Activated CD4-positive, alpha-beta T cell treated with anti-CD3 and anti-CD28 coated beads, Interleukin-2, Interleukin-6, amounts not matched to agents 100 ng/mL and 50 ng/mL, durations not matched to agents 16 hours and 8 hours (primary cell): Measurements from ENCODE around the gene MEST.
"Not testable (repeated sequence)": the region's sequence is repeated elsewhere in the genome, so short reads cannot be mapped to it uniquely, and the experiment has no call there.

ENCODE experiments used
- DNase-seq: peaks from one replicate; pipeline ENCODE4 v3.0.0-alpha.2; 2020

Gene MEST, protein sequence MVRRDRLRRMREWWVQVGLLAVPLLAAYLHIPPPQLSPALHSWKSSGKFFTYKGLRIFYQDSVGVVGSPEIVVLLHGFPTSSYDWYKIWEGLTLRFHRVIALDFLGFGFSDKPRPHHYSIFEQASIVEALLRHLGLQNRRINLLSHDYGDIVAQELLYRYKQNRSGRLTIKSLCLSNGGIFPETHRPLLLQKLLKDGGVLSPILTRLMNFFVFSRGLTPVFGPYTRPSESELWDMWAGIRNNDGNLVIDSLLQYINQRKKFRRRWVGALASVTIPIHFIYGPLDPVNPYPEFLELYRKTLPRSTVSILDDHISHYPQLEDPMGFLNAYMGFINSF

DNA sequence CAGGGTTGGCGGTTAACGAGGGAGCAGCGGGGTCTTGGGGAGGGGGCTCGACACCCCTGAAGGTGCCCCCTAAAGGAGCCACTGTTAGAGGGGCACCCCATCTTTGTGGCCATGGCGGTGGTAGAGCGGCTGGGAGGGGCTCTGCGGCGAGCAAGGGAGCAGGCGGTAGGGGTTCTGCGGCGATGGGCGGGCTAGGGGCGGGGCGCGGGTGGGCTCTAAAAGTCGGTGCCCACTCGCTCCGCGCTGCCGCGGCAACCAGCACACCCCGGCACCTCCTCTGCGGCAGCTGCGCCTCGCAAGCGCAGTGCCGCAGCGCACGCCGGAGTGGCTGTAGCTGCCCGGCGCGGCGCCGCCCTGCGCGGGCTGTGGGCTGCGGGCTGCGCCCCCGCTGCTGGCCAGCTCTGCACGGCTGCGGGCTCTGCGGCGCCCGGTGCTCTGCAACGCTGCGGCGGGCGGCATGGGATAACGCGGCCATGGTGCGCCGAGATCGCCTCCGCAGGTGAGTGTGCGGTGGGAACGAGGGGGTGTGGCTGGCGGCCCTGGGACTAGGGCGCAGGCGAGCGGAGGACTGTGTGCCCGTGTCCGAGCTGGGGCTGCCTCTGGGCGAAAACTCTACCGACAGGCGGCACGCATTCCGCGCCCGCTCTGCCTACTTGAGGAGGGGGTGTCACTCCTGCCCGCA, at the start of gene MEST:
Gene MEST, plus strand, starts transcription at position 245 of the 682 bp plus-strand sequence. Its CDS starts 229 bp downstream, at position 474.
- DNase-seq, result no peak

DNA sequence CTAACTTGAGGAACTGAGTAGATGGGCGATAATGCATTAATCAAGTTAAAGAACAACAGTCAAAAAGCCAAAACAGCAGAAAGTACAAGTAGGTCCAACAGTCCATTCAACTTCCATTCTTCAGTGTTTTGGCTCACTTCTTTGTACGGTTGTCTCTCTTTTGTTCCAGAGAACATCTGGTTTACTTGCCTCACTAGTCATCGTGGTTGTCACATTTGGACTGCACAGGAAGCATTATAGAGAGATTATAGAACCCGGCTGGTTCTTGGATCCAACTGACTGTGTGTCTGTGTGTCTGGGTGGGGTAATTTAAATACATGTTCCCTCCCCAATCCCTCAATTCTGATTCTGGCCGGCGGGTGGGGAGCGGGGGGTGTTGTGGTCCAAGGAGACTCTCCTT, 49.3 kb upstream of the MEST start:
- DNase-seq, result no peak

DNA sequence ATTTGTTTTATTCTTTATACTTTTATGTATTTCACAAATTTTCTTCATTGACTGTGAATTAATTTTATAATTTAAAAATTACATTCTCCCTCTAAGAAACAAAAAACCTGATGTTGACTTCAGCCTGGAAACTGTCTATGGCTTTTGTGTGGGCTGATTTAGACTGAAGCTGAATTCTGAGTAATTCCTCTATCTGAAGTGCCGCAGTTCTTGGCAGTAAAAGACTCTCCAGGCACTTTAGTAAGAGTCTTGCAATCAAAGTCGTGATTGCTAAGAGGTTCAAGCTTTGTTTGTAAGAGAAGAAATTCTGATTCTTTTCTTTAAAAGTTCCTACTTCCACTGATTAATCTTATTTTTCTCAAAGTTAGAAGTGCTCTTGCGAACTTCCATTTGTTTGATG, 47.7 kb upstream of the MEST start:
- DNase-seq, result no peak

DNA sequence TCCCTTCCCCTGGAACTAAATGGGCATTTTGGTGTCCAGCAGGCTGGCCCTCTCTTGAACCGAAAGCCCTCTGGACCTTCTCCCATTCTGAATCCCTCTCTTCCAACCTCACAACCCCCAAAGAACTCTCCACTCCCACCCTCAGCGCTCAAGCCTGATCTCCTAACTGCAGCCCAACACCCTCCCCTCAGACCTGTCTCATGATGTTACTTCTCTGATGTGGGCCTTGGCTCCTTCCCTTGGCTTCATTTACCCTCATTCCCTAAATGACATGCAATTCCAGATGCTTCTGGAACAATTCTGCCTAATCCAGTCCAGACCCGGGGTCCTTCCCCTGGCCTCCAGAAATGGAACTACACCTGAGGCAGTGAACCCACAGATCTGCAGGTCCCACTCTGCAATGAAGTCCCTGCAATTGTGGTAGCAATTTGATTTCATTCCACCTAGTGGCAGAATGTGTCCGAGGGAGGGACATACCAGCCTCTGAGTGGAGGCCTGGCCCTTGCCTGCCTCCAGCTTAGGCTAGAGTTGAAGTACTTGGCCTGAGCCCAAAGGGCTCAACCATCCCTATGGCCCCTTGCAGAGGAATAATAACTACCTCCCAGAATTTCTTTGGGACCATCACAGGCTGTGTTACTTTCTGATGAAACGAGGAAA, 47.0 kb upstream of the MEST start:
- DNase-seq, result no peak

DNA sequence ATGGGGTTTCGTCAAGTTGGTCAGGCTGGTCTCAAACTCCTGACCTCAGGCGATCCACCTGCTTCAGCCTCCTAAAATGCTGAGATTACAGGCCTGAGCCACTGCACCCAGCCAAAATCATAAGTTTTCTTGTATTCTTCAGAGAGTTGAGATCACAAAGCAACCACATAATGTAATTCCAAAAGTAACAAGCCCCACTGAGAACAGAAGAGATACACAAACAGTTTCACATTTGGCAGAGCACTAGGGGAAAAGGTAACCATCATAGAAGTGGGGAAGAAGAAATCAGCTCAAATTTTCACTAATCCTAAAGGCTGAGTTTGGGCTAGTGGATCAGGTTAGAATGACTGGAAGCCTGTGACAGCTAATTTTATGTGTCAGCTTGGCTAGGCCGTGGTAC, 45.6 kb upstream of the MEST start:
- DNase-seq, result peak; percentile 54

DNA sequence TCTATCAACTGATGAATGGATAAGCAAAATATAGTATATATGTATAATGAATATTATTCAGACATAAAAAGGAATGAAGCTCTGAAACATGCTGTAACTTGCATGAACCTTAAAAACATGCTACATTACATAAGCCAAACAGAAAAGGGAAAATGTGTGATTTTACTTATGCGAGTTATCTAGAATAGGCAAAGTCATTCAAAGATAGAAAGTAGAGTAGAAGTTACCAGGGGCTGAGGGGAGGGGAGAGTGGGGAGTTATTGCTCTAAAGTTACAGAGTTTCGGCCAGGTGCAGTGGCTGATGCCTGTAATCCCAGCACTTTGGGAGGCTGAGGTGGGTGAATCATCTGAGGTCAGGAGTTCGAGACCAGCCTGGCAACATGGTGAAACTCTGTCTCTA, 40.5 kb upstream of the MEST start:
- not testable (repeated sequence) for DNase-seq

DNA sequence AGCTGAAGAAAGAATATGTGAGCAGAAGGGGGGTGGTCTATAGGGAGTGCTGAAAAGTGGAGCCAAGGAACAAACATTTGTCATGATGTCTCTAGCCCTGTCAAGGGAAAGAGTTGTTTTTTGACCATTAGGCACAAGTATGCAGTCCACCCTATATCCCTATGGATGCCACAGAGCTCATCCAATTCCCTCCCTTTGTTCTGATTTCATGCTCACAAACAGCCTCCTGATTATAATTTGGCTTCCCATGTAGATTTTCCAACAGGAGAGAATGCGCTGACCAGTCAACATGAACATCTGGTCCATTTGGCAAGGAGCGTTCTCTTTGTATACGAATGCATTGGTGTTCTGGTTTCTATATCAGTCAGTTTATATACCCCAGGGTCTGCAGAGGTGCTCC, 38.9 kb upstream of the MEST start:
- no peak for DNase-seq

DNA sequence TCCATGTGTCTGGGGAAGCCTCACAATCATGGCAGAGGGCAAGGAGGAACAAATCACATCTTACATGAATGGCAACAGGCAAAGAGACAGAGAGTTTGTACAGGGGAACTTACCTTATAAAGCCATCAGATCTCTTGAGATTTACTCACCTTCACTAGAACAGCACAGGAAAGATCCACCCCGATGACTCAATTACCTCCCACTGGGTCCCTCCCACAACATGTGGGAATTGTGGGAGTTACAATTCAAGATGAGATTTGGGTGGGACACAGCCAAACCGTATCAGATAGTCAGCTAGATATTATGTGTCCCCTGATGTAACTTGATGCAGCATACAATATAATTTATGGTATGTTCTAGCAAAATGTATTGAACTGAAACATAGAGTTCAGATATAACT, 36.9 kb upstream of the MEST start:
- DNase-seq, result no peak

DNA sequence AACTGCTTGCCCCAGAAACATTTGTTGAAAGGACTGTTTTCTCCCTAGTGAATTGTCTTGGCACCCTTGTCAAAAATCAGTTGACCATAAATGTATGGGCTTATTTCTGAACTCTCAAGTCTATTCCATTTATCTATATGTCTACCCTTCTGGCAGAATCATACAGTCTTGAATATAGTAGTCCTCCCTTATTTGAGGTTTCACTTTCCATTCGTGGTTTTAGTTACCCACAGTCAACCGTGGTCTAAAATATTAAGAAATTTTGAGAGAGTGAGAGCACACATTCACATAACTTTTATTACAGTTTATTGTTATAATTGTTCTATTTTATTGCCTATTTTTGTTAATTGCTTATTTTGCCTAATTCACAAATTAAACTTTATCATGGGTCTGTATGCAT, 33.6 kb upstream of the MEST start:
- DNase-seq, result peak; percentile 14

DNA sequence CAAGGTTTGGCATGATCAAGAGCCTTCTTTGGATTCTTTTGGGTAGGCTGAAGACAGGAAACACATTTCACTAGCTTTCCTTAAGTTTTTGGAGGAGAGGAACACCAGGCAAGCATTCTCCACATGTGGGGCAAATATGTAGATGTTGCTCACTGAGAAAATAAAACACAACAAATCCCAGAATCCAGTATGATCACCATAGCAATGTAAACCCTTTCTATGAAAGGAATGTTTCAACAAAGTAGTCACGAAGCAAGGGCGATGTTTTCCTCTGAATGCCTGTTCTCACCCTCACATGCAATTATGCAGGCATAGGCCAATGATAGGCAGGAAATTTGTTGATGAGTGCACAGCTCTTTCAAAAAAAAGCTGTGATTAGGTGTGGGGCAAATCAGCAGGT, 30.6 kb upstream of the MEST start:
- DNase-seq, result no peak

DNA sequence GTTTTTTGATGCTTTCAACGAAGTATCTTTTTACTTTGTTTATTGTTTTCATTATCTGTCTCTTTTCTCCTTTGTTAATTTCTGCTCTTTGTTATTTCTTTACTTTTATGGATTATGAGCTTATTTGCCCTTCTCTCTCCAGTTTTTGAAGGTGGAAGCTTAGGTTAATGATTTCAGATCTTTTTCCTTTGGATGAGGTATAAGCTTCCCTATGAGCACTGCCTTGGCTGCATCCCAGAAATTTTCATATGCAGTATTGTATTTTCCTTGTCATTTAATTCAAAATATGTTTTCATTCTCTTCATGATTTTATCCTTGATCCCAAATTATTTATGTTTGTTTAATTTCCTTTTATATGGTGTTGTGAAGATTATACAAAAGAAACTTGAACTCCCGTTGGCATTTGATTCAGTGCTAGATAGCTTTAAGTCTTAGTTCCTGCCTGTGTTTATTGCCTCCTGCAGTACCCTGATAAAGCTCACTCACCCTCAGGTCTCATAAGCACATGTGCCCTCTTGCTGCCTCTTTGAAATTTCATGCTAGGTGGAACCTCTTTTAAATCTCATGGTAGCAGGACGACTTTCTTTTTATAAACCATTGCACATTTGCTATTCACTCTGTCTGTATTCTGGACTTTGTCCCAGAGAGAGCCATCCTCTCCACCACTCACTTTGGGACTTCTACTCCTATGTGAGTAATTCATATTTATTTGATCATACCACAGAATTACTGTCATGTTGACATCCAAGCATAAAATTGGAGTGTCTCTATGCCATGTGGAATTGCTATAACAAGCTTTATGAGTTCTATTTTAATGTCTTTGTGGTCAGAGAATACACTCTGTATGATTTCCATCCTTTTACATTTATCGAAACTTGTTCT, 28.1 kb upstream of the MEST start:
- no peak for DNase-seq

DNA sequence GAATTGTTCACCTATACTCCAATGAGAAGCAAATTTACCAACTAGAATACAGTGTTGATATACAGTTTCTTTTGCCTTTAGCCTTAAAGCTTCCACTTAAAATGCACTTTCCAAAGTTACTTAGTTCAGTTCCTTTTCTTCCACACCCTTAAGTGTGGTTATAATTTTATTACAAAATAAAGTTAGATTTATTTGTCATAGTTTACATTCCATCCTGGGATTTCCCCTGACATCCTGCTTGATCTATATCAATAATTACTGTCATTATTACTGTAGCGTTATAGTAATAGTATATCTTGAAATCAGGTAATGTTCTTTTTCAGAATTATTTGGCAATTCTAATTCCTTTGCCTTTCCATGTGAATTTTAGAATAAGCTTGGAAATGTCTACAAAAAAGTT, 23.3 kb upstream of the MEST start:
- DNase-seq, result no peak

DNA sequence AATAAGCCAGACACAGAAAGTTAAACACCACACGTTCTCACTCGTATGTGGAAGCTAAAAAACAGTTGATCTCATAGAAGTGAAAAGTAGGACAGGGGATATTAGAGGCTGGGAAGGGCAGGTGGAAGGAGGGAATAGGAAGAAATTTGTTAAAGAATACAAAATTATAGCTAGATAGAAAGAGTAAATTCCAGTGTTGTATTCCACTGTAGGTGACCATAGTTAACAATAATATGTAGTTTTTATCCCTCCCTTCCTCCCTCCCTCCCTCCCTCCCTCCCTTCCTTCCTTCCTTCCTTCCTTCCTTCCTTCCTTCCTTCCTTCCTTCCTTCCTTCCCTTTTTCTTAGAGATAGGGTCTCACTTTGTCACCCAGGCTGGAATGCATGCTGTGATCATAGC, 19.9 kb upstream of the MEST start:
- no peak for DNase-seq

DNA sequence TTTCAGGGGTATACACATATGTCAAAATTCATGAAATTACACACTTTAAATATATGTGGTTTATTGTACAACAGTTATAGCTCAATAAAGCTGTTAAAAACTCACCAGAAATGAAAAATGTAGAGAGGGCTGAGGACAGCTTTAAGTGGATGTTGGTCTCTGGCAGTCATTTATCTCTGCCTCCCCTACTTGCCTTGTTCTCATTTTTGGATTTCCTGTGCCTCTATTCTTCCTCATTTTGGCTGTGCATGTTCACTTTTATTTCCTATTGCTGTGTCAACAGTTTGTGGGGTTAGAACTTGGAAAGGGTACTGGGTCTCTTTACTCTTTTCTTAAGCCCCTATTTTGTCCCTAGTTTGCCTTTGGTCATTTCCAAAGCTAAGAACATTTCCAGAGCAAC, 18.6 kb upstream of the MEST start:
- no peak for DNase-seq

DNA sequence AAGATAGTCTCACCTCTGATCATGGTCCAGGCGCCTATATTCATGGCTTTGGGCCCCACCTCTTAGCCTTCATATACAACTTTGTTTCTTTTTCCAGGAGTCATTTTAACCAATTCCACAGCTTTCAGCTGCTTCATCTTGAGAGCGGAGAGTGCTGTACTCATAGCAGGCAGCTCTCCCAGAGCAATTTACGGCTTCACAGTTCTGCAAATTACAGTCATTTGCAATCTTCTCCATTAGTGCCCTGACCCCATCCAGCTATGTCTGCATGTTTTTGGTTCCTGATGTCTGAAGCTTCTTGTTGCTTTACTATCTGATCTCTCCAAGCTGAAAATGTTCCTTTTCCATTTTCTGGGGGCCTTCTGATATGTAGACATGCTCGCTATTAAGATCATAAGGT, 18.0 kb upstream of the MEST start:
- DNase-seq, result no peak

DNA sequence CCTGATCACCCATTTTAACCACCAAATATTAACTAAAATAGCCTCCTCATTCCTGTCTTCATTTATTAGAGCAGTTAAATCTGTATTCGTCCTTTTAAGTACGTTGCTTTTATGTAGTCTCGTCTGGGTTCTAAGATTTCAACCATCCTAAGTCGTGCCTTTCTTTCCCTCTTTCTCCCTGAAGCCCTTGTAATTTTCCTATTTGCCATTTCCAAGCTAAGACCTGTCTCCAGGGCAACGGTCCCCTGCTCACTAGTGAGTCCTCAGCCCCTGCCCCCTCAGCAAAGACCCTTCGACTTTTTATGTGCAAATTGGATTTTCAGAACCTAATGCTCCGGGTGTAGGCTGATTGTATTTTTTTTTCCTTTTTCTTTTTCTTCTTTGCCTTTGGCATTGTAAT, 16.1 kb upstream of the MEST start:
- DNase-seq, result no peak

DNA sequence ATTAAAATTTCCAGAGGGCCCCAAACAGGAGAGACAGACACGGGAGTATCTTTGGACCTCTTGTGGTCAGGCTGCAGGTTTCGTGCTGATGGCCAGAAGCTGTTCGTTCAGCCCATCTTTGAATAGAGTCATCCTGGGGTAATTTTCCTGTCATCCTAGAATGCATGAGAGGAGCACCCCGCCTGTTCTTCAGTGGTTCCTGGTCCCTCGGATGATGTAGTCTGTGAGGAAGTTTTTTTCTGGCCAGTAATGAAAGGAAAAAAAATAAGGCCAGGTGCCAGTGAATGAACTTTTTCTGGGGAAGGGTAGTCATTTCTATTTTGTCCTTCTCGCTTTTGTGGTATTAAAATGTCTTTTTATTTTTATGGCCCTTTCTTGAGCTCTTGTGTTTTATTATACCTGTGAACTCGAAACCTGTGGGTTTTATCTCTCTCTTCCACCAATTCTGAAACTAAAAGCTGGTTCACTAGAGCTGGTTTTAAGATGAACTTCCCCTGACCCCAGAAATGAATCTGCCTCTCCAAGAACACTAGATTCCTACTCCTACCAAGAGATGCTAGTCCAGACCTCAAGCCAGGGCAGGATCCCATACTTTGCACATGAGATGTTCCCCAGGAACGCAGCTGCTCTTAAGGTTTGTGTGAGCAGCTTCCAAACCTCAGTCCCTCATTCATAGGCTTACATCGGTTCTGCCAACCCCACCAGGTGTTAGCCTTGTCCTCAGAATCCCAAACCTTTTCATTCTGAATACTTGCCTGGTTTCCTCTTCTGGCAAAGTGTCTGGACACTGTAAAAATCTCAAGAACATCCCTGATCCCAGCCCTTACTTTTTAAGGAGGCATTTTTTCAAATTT, 15.4 kb upstream of the MEST start:
- peak; percentile 12 for DNase-seq

DNA sequence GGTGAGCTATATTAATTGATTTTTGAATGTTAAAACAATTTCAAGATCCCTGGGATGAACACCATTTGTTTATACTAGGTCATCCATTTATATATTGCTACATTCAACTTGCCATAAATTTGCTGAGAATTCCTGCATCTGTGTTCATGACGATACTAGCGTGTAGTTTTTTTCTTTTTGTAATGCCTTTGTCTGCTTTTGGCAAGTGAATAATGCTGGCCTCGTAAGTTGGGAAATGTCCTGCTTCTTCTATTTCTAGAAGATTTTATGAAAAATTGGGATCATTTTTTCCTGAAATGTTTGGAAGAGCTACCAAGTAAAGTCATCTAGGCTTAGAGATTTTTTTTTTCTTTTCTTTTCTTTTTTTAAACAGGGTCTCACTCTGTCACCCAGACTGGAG, 12.9 kb upstream of the MEST start:
- no peak for DNase-seq

DNA sequence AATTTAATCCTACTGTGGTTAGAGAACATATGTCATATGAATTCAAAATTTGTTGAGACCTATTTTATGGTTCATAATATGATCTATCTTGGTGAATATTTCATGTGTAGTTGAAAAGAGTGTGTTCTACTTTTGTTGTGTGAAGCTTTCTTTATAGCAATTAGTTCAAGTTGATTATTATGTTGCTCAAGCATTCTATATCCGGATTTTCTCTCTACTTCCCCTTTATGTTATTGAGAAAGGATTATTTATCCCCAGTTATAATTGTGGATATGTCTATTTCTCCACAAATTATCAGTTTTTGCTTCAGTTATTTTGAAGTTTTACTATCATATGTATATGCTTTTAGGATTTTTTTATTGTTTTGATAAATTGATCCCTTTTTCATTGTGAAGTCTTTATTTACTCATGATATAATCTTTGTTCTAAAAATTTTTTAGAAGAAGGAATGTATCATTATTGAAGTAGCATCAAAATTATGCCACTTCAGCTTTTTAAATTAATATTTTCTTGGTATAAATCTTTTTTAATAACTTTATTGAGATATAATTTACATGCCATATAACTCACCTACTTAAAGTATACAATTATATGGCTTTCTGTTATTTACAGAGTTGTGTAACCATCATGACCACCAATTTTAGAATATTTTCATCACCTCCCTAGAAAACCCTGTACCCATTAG, 12.0 kb upstream of the MEST start:
- DNase-seq, result no peak

DNA sequence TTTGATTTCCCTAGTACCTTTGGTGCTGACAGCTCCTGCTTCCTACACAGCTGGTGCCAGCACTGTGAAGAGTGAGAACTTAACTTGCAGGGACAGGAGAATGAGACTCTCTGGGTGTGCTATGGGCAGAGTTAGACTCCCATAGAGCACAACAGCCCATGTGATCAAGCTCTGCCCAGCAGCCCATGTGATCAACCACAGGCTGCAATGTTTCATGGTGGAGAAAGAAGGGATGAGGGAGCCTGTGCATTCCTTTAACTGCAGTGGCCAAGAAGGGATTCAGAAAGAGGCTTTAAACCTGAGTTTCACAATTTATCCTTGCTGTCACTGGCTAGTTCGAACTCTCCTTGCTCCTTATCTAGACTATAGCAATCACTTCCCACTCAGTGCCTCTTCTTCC, 10.0 kb upstream of the MEST start:
- no peak for DNase-seq

DNA sequence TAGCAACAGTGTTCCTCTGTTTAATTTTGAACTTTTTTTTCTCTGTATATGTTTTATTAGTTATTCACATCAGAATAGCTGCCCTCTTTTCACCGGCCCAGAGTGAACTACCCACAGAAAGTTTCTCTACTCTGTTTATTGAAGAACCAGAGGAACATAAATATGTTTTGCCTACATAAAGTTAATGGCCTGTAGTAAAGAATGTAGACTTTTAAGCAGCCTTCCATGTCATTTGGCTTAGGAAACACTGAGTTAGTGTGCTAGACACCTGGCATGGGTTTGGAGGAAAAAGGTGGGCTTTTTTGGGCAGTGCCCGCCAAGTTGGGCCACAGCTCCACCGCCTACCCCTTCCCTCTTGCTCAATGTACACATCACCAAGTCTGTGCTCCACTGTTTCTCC, 8.9 kb upstream of the MEST start:
- no peak for DNase-seq

DNA sequence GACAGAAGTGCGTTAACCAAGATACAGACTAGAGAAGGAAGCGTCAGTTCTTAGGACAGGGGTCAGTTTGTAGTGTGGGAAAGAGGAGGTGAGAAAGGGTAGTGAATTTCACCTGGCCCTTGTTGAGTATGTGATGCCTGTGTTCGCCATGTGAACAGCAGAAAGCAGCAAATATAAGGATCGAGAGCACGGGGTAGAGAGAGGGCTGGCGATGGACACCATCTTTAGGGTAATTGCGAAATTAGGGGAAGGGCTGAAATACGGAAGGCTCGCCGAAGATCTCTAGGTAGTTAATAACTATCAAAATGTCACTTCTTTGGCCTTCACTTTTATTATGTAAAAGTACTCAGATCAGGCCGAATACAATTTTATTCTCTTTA, 6.2 kb upstream of the MEST start:
- DNase-seq, result no peak
